NB4 (cell line): ENCODE data around the gene EMC8.

Experiments used
- POLR2A ChIP-seq: IDR thresholded peaks from 2 replicates; pipeline ENCODE4 v1.6.1; 2011; ENCODE audit warnings: mild to moderate bottlenecking; ENCODE audit not compliant: insufficient read length; ENCODE audit errors: extremely low read depth
- TF ChIP-seq, protein P1 (sequence below): IDR thresholded peaks from one replicate; pipeline ENCODE4 v1.5.1; 2012; ENCODE audit warnings: low read depth, low read length
- TF ChIP-seq, protein P2 (sequence below): IDR thresholded peaks from 2 replicates; pipeline ENCODE4 v1.6.1; 2011; ENCODE audit warnings: low read depth, low read length

DNA sequence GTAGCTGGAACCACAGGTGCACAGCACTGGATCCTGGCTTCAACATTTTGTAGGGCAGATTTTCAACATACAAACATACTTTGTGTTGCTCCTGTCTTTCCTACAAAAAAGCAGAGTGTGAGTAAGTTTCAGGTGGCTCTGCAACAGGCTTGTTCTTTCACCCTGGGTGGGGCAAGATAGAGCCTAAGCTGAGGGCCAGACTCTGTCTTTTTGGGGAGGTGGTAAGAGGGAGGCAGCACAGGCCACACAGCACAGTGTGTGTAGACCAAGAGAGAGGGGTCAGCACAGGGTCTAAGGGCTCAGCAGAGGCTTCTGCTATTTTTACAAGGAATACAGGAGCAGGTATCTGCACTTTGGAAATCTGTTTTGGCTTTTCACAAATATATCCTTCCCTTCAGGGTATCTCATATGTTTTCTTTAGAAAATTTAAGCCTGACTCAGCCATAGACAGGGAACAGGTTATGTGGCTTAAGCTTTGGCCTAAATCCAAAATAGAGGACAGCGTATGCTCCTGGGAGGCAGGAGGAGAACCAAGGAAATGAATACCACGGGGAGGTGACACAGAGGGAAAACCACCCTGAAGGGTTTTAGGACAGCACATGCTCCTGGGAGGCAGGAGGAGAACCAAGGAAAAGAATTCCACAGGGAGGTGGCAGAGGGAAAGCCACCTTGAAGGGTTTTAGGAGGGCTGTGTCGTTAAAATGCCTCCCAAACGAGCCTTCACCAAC, 21.6 kb downstream of the EMC8 start:
- no peak for TF ChIP-seq POLR2A
- TF ChIP-seq, protein P1, sequence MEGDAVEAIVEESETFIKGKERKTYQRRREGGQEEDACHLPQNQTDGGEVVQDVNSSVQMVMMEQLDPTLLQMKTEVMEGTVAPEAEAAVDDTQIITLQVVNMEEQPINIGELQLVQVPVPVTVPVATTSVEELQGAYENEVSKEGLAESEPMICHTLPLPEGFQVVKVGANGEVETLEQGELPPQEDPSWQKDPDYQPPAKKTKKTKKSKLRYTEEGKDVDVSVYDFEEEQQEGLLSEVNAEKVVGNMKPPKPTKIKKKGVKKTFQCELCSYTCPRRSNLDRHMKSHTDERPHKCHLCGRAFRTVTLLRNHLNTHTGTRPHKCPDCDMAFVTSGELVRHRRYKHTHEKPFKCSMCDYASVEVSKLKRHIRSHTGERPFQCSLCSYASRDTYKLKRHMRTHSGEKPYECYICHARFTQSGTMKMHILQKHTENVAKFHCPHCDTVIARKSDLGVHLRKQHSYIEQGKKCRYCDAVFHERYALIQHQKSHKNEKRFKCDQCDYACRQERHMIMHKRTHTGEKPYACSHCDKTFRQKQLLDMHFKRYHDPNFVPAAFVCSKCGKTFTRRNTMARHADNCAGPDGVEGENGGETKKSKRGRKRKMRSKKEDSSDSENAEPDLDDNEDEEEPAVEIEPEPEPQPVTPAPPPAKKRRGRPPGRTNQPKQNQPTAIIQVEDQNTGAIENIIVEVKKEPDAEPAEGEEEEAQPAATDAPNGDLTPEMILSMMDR: no peak
- TF ChIP-seq, protein P2, sequence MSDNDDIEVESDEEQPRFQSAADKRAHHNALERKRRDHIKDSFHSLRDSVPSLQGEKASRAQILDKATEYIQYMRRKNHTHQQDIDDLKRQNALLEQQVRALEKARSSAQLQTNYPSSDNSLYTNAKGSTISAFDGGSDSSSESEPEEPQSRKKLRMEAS: no peak
